GM21515 (cell line): ENCODE results near the gene AARS2.
A peak's percentile ranks its signal among the peaks of the same experiment; 100 is the strongest.

Experiments used
- ATAC-seq: cut with Tn5 transposase; IDR thresholded peaks from one replicate; pipeline ENCODE4 v1.9.1; 2021; ENCODE audit not compliant: unreplicated experiment

AARS2 gene

GRCh38 chr6:44264154-44265006 is 48.8 kb downstream of the AARS2 start:
- peak; percentile 32 for ATAC-seq

- ATAC-seq: no peak
Measured at GRCh38 chr6:44263354-44264100, 49.6 kb downstream of the AARS2 start.

GRCh38 chr6:44262467-44263353 is 50.4 kb downstream of the AARS2 start:
- ATAC-seq: no peak

GRCh38 chr6:44261581-44261980 is 51.6 kb downstream of the AARS2 start:
- ATAC-seq: no peak

GRCh38 chr6:44260451-44261297 is 52.5 kb downstream of the AARS2 start:
- no peak for ATAC-seq

- no peak for ATAC-seq
Measured at GRCh38 chr6:44260011-44260410, 53.1 kb downstream of the AARS2 start.

- ATAC-seq: no peak
Measured at GRCh38 chr6:44258921-44259320, 54.2 kb downstream of the AARS2 start.

GRCh38 chr6:44258325-44258863 is 54.8 kb downstream of the AARS2 start:
- ATAC-seq: no peak

- peak; percentile 2 for ATAC-seq
Measured at GRCh38 chr6:44257753-44258324, 55.3 kb downstream of the AARS2 start.

- peak; percentile 39 for ATAC-seq
Measured at GRCh38 chr6:44257025-44257752, 56.0 kb downstream of the AARS2 start, which contains the start of gene SLC35B2. Gene SLC35B2, minus strand, starts transcription at chr6:44257528. Its CDS starts 118 bp downstream, at chr6:44257410.

- ATAC-seq: no peak
Measured at GRCh38 chr6:44256775-44257024, 56.4 kb downstream of the AARS2 start.

GRCh38 chr6:44255871-44256774 is 57.0 kb downstream of the AARS2 start:
- ATAC-seq: no peak

GRCh38 chr6:44255105-44255808 is 57.9 kb downstream of the AARS2 start:
- ATAC-seq: no peak

- ATAC-seq: no peak
Measured at GRCh38 chr6:44254191-44255104, 58.7 kb downstream of the AARS2 start.

- no peak for ATAC-seq
Measured at GRCh38 chr6:44253307-44254101, 59.6 kb downstream of the AARS2 start.
